C4-2B (cell line): ENCODE measurements around the gene HOXD4.

ENCODE experiments used
- CTCF ChIP-seq: fragments of 450-650 bp; conservative IDR thresholded peaks from 2 replicates; pipeline ENCODE4 v1.5.1; 2017; ENCODE audit warnings: mild to moderate bottlenecking
- ZFX ChIP-seq: fragments of 450-650 bp; IDR thresholded peaks from 2 replicates; pipeline ENCODE4 v1.6.1; 2017

- TF ChIP-seq CTCF (no peak), ZFX (no peak)
Observed at GRCh38 chr2:176182671-176183070, 31.3 kb downstream of the HOXD4 start.
